Smooth muscle cell (in vitro differentiated cells): Measurements from ENCODE around the gene PDGFRB. TPM values are rescaled to one million over a fixed set of nuclear protein-coding genes. Genes with fewer than 3 reads are reported as not detected.
"Not testable (repeated sequence)": the region's sequence is repeated elsewhere in the genome, so short reads cannot be mapped to it uniquely, and the experiment has no call there.

ENCODE experiments used
- DNase-seq: peaks from one replicate; lab custom pipeline; 2025; ENCODE audit not compliant: unreplicated experiment; lab: John Stamatoyannopoulos, UW
- H2AFZ ChIP-seq: fragments of 200-600 bp; sonication (generic); 2 replicates; pipeline ENCODE4 v1.6.0; 2016; ENCODE audit warnings: antibody characterized with exemption, low read depth, mild to moderate bottlenecking
- H3F3A ChIP-seq: fragments of 200-600 bp; sonication (generic); 2 replicates; pipeline ENCODE4 v1.6.0; 2017; ENCODE audit warnings: antibody characterized with exemption, low read depth
- H3K27ac ChIP-seq: fragments of 200-600 bp; sonication (generic); 2 replicates; pipeline ENCODE4 v1.5.1; 2016; ENCODE audit warnings: low read depth, mild to moderate bottlenecking
- H3K27me3 ChIP-seq: fragments of 200-600 bp; sonication (generic); 2 replicates; pipeline ENCODE4 v1.6.1; 2016; ENCODE audit warnings: low read depth, mild to moderate bottlenecking
- H3K36me3 ChIP-seq: fragments of 200-600 bp; sonication (generic); 2 replicates; pipeline ENCODE4 v1.5.1; 2016; ENCODE audit warnings: low read depth
- H3K4me1 ChIP-seq: fragments of 200-600 bp; sonication (generic); 2 replicates; pipeline ENCODE4 v1.5.1; 2016; ENCODE audit warnings: low read depth
- H3K4me2 ChIP-seq: fragments of 200-600 bp; sonication (generic); 2 replicates; pipeline ENCODE4 v1.6.0; 2016; ENCODE audit warnings: mild to moderate bottlenecking
- H3K4me3 ChIP-seq: fragments of 200-600 bp; sonication (generic); 2 replicates; pipeline ENCODE4 v1.5.1; 2016; ENCODE audit warnings: mild to moderate bottlenecking
- H3K79me2 ChIP-seq: fragments of 200-600 bp; sonication (generic); 2 replicates; pipeline ENCODE4 v1.6.0; 2016; ENCODE audit warnings: low read depth, mild to moderate bottlenecking
- H3K9ac ChIP-seq: fragments of 200-600 bp; sonication (generic); 2 replicates; pipeline ENCODE4 v1.6.0; 2016; ENCODE audit warnings: low read depth
- H3K9me3 ChIP-seq: fragments of 200-600 bp; sonication (generic); replicated peaks from 2 replicates; pipeline ENCODE4 v1.5.1; 2016; ENCODE audit warnings: low read depth
- H4K20me1 ChIP-seq: fragments of 200-600 bp; sonication (generic); 2 replicates; pipeline ENCODE4 v1.6.0; 2016; ENCODE audit warnings: low read depth
- CTCF ChIP-seq: fragments of 200-600 bp; sonication (generic); IDR thresholded peaks from 2 replicates; pipeline ENCODE4 v1.5.1; 2017; ENCODE audit warnings: borderline replicate concordance, mild to moderate bottlenecking, antibody characterized with exemption; ENCODE audit not compliant: insufficient read depth, poor library complexity, severe bottlenecking
- WGBS: methylation state at CpG from one replicate; pipeline ENCODE4 v1.1.7; 2016; ENCODE audit warnings: low lambda C conversion rate; 5-methylcytosine and 5-hydroxymethylcytosine counted together
- polyA plus RNA-seq: library from polyadenylated mRNA; unstranded; fragments of >200 nt; fragmentation: Nextera tagmentation; extraction: Ambion mirVana; gene quantifications from 2 replicates; pipeline ENCODE4 v1.2.1, GENCODE V29; 2016
- total RNA-seq: library from RNA; depleted of rRNA; stranded (reverse); fragments of >200 nt; gene quantifications from 2 replicates; pipeline ENCODE4 v1.2.3, GENCODE V29; 2014

Gene PDGFRB
- total and polyA plus RNA-seq, 2 experiments from 2014 or later = 370 to 522 TPM

- no peak for DNase-seq
These were observed 63.4 kb downstream of the PDGFRB start for GRCh38 chr5:150092159-150092787.

GRCh38 chr5:150085950-150086715, 69.5 kb downstream of the PDGFRB start, which contains the start of gene CSF1R:
TSS of gene CSF1R (minus strand) at chr5:150086554. CDS start at chr5:150086427, 127 bp downstream.
- no peak for TF ChIP-seq CTCF
- peaks cover 7% of the 10 kb centered on the region for H3K27me3 ChIP-seq
- WGBS = 92% methylated on average over 9 of the region's 9 CpGs
- H3K9me3 ChIP-seq = no peaks in the 10 kb centered on the region
- H3K4me1 ChIP-seq = peaks cover 12% of the 10 kb centered on the region
- DNase-seq = no peak
- H3K4me2 ChIP-seq = no peak within 1 kb of the TSS
- no peaks in the 10 kb centered on the region for H3K79me2 ChIP-seq
- H3K9ac ChIP-seq = no peak within 1 kb of the TSS
- peaks cover 8% of the 10 kb centered on the region for H3F3A ChIP-seq
- H4K20me1 ChIP-seq = no peaks in the 10 kb centered on the region
- H2AFZ ChIP-seq = no peak within 1 kb of the TSS
- H3K4me3 ChIP-seq = no peak within 1 kb of the TSS
- no peaks in the 10 kb centered on the region for H3K36me3 ChIP-seq
- no peak within 1 kb of the TSS for H3K27ac ChIP-seq

More at GRCh38 chr5:150092159-150092787, 63.4 kb downstream of the PDGFRB start:
- Histone ChIP-seq H3K79me2 (no peaks in the 10 kb centered on the region), H3K27ac (no peak overlapping the region), H3K9me3 (no peaks in the 10 kb centered on the region), H3K36me3 (no peaks in the 10 kb centered on the region), H3K27me3 (peaks cover 10% of the 10 kb centered on the region), H3F3A (no peaks in the 10 kb centered on the region), H4K20me1 (no peaks in the 10 kb centered on the region), H3K9ac (no peak overlapping the region), H3K4me3 (no peak overlapping the region), H3K4me1 (no peaks in the 10 kb centered on the region), H3K4me2 (no peak overlapping the region), H2AFZ (no peak overlapping the region)
- TF ChIP-seq CTCF = no peak
- 96% methylated on average over 3 of the region's 3 CpGs for WGBS

GRCh38 chr5:150085191-150085912, 70.3 kb downstream of the PDGFRB start:
- no peak for TF ChIP-seq CTCF
- Histone ChIP-seq H2AFZ (no peak overlapping the region), H3K79me2 (no peaks in the 10 kb centered on the region), H3K9me3 (no peaks in the 10 kb centered on the region), H3K4me3 (no peak overlapping the region), H3K27me3 (peaks cover 7% of the 10 kb centered on the region), H3K36me3 (no peaks in the 10 kb centered on the region), H3K27ac (no peak overlapping the region), H3K4me2 (no peak overlapping the region), H3K4me1 (peaks cover 12% of the 10 kb centered on the region), H3K9ac (no peak overlapping the region), H4K20me1 (no peaks in the 10 kb centered on the region), H3F3A (peaks cover 8% of the 10 kb centered on the region)
- WGBS = 94% methylated on average over 7 of the region's 7 CpGs
- no peak for DNase-seq

GRCh38 chr5:150084754-150085153, 70.9 kb downstream of the PDGFRB start:
- not testable (repeated sequence) for H3K4me3 ChIP-seq, H3K27ac ChIP-seq, H3K36me3 ChIP-seq, H2AFZ ChIP-seq, DNase-seq, H3K79me2 ChIP-seq, H3K9me3 ChIP-seq, H3K9ac ChIP-seq, H4K20me1 ChIP-seq, H3K27me3 ChIP-seq, H3K4me2 ChIP-seq, H3F3A ChIP-seq
- H3K4me1 ChIP-seq = peaks cover 12% of the 10 kb centered on the region
- WGBS = 93% methylated on average over 6 of the region's 6 CpGs
